ENCODE data around the gene AGPAT2.

GRCh38 chr9:136722093-136722968, 35.1 kb upstream of the AGPAT2 start:
- TF ChIP-seq CTCF (IDR thresholded peaks at IDR 0.05): no peak
- no peak for TF ChIP-seq POLR2A (IDR thresholded peaks at IDR 0.05; ENCODE audit: low read depth)
- no peak for TF ChIP-seq EP300 (IDR thresholded peaks at IDR 0.05)
